Stomach (tissue), 9 donors: ENCODE measurements around the gene CAPN2. TPM values are rescaled to one million over a fixed set of nuclear protein-coding genes. Genes with fewer than 3 reads are reported as not detected.

Experiments
- DNase-seq, 2 donors: peaks; one replicate each; pipeline versions ENCODE4 v3.0.0 to v3.0.0-alpha.2; 2013 to 2019
- H3K27ac ChIP-seq, 5 donors: fragments of 200-600 bp in 4 of 5; sonication (generic) in 4 of 5; one replicate each; pipeline ENCODE4 v1.5.1; 2013 to 2019; ENCODE audit warnings: mild to moderate bottlenecking in 1 of 5, moderate library complexity in 1 of 5
- H3K27me3 ChIP-seq, 3 donors: fragments of 200-600 bp; sonication (generic); one replicate each; pipeline ENCODE4 v1.5.1; 2017 to 2019; ENCODE audit warnings: mixed run types in 1 of 3
- H3K36me3 ChIP-seq, 4 donors: fragments of 200-600 bp; sonication (generic); 1 replicate in 3 of 4; 2 replicates in 1 of 4; pipeline ENCODE4 v1.5.1; 2016 to 2019
- H3K4me1 ChIP-seq, 4 donors: fragments of 200-600 bp; sonication (generic); one replicate each; pipeline ENCODE4 v1.5.1; 2016 to 2019
- H3K4me3 ChIP-seq, 4 donors: fragments of 200-600 bp; sonication (generic) in 3 of 4; one replicate each; pipeline ENCODE4 v1.5.1; 2016 to 2019; ENCODE audit warnings: mild to moderate bottlenecking in 1 of 4
- H3K9me3 ChIP-seq, 4 donors: fragments of 200-600 bp; sonication (generic); one replicate each; pipeline ENCODE4 v1.5.1; 2016 to 2019
- CTCF ChIP-seq, 7 experiments: fragments of 450-650 bp in 4 of 7; fragments of 200-600 bp in 3 of 7; sonication (generic) in 3 of 7; IDR thresholded peaks; one replicate each; pipeline ENCODE4 v1.5.1; 2016 to 2019; ENCODE audit warnings: antibody characterized with exemption in 7 of 7, control low read depth in 2 of 7, mild to moderate bottlenecking in 1 of 7
- EP300 ChIP-seq: sonication (generic); formaldehyde crosslinking; IDR thresholded peaks from one replicate; pipeline ENCODE4 v1.6.1; 2017; ENCODE audit warnings: antibody characterized with exemption
- POLR2A ChIP-seq, 4 donors: fragments of 450-650 bp; IDR thresholded peaks; one replicate each; pipeline ENCODE4 v1.6.1; 2016; ENCODE audit warnings: antibody characterized with exemption in 4 of 4, control low read depth in 2 of 4, mild to moderate bottlenecking in 1 of 4, moderate library complexity in 1 of 4
- POLR2AphosphoS5 ChIP-seq, 3 donors: sonication (generic); formaldehyde crosslinking; IDR thresholded peaks; one replicate each; pipeline ENCODE4 v1.6.1; 2016; ENCODE audit warnings: antibody characterized with exemption in 3 of 3
- WGBS, 5 donors: extraction: QIAGEN DNeasy Blood & Tissue Kit in 3 of 5; methylation state at CpG; one replicate each; pipeline versions ENCODE4 v1.1.5 to v1.1.7; 2013 to 2018; 5-methylcytosine and 5-hydroxymethylcytosine counted together
- intact Hi-C: fragments of 100-400 bp; cut with DNase I; formaldehyde crosslinking; loops from one replicate; pipeline ENCODE4 v1.15.1; 2023; ENCODE audit warnings: low total_unique reads
- polyA plus RNA-seq, 3 donors: library from polyadenylated mRNA; stranded (reverse); fragments of 200-250 nt; gene quantifications; one replicate each; pipeline ENCODE4 v1.2.3, GENCODE V29; 2013
- total RNA-seq, 5 donors: library from RNA; depleted of rRNA; stranded (reverse); fragments of >200 nt; gene quantifications; one replicate each; pipeline versions ENCODE4 v1.1.0 to v1.2.3, GENCODE V29; 2014 to 2016
- donor health status: healthy with polysubstance abuse.
- donor health status: Bipolar disorder and iron deficiency.
- donor health status: healthy.

The CAPN2 gene
- total and polyA plus RNA-seq, 8 donors: 128 to 739 (median 230) TPM

GRCh38 chr1:223819730-223820514, 107.6 kb downstream of the CAPN2 start:
- peaks cover 0 to 30% (median 20%) of the 10 kb centered on the region in 4 donors for H3K36me3 ChIP-seq
- peak overlapping the region in 3 of 5 donors; percentile 6 to 15 (median 7) for H3K27ac ChIP-seq
- no peak for TF ChIP-seq POLR2AphosphoS5 (IDR thresholded peaks at IDR 0.05)
- TF ChIP-seq EP300: no peak
- no peak for TF ChIP-seq CTCF (IDR thresholded peaks at IDR 0.05)
- no peak for TF ChIP-seq POLR2A (IDR thresholded peaks at IDR 0.05)
- no peaks in the 10 kb centered on the region for H3K27me3 ChIP-seq
- H3K4me3 ChIP-seq: no peak overlapping the region
- H3K4me1 ChIP-seq: peaks cover 28 to 75% (median 48%) of the 10 kb centered on the region in 4 donors
- intact Hi-C loops: no loop called here
- no peak for DNase-seq
- no peaks in the 10 kb centered on the region for H3K9me3 ChIP-seq
- 54 to 66% (median 56%) methylated on average over 4 of the region's 4 CpGs for WGBS, 5 donors

GRCh38 chr1:223820515-223820858, 108.1 kb downstream of the CAPN2 start:
- TF ChIP-seq CTCF (IDR thresholded peaks at IDR 0.05) (no peak), POLR2AphosphoS5 (IDR thresholded peaks at IDR 0.05) (no peak), POLR2A (IDR thresholded peaks at IDR 0.05) (no peak), EP300 (no peak)
- intact Hi-C loops: no loop called here
- peak overlapping the region in 3 of 5 donors; percentile 6 to 15 (median 7) for H3K27ac ChIP-seq

GRCh38 chr1:223820971-223821370, 108.6 kb downstream of the CAPN2 start:
- TF ChIP-seq EP300: no peak

More at GRCh38 chr1:223820515-223820858, 108.1 kb downstream of the CAPN2 start:
- WGBS, 5 donors: 78 to 88% (median 85%) methylated on average over 2 of the region's 2 CpGs
- Histone ChIP-seq H3K4me1 (peaks cover 25 to 75% (median 48%) of the 10 kb centered on the region in 4 donors), H3K9me3 (no peaks in the 10 kb centered on the region), H3K27me3 (no peaks in the 10 kb centered on the region), H3K36me3 (peaks cover 0 to 30% (median 20%) of the 10 kb centered on the region in 4 donors), H3K4me3 (no peak overlapping the region)
- DNase-seq: no peak

GRCh38 chr1:223824287-223824686, 111.9 kb downstream of the CAPN2 start:
- 50 to 80% (median 74%) methylated on average over 9 of the region's 9 CpGs for WGBS, 5 donors
- intact Hi-C loops: no loop called here
- Histone ChIP-seq H3K27ac (no peak overlapping the region), H3K9me3 (no peaks in the 10 kb centered on the region), H3K4me3 (no peak overlapping the region), H3K36me3 (peaks cover 0 to 13% (median 10%) of the 10 kb centered on the region in 4 donors), H3K27me3 (no peaks in the 10 kb centered on the region), H3K4me1 (peaks cover 24 to 94% (median 48%) of the 10 kb centered on the region in 4 donors)
- no peak for DNase-seq
- TF ChIP-seq CTCF (IDR thresholded peaks at IDR 0.05): no peak
- TF ChIP-seq EP300: no peak
- TF ChIP-seq POLR2A (IDR thresholded peaks at IDR 0.05): no peak
- TF ChIP-seq POLR2AphosphoS5 (IDR thresholded peaks at IDR 0.05): no peak

More at GRCh38 chr1:223820971-223821370, 108.6 kb downstream of the CAPN2 start:
- Histone ChIP-seq H3K4me1 (peaks cover 25 to 75% (median 48%) of the 10 kb centered on the region in 4 donors), H3K27ac (no peak overlapping the region), H3K36me3 (peaks cover 0 to 30% (median 20%) of the 10 kb centered on the region in 4 donors), H3K27me3 (no peaks in the 10 kb centered on the region), H3K9me3 (no peaks in the 10 kb centered on the region), H3K4me3 (no peak overlapping the region)
- 87 to 92% (median 90%) methylated on average over 11 of the region's 11 CpGs for WGBS, 5 donors
- intact Hi-C loops: no loop called here
- DNase-seq: no peak

- DNase-seq: no peak
- H3K36me3 ChIP-seq: peaks cover 0 to 11% (median 8%) of the 10 kb centered on the region in 4 donors
- no peaks in the 10 kb centered on the region for H3K9me3 ChIP-seq
- H3K27me3 ChIP-seq: no peaks in the 10 kb centered on the region
- no peak overlapping the region for H3K27ac ChIP-seq
- intact Hi-C loops: no loop called here
- 61 to 90% (median 70%) methylated on average over 4 of the region's 4 CpGs for WGBS, 5 donors
- peaks cover 24 to 94% (median 44%) of the 10 kb centered on the region in 4 donors for H3K4me1 ChIP-seq
- TF ChIP-seq POLR2AphosphoS5 (IDR thresholded peaks at IDR 0.05) (no peak), CTCF (IDR thresholded peaks at IDR 0.05) (no peak), POLR2A (IDR thresholded peaks at IDR 0.05) (no peak), EP300 (no peak)
- H3K4me3 ChIP-seq: no peak overlapping the region
These were observed 112.4 kb downstream of the CAPN2 start for GRCh38 chr1:223824712-223825111.
